Neural cell (in vitro differentiated cells): ENCODE results near the gene LYPD4. TPM values are rescaled to one million over a fixed set of nuclear protein-coding genes. Genes with fewer than 3 reads are reported as not detected.

ENCODE experiments used
- H2AFZ ChIP-seq: fragments of 200-600, 300-800 bp; sonication (generic), shearing (Covaris generic); 2 replicates; pipeline ENCODE4 v1.6.0; 2014; ENCODE audit warnings: low read depth, mild to moderate bottlenecking, antibody characterized with exemption, low read length, moderate library complexity
- H3F3A ChIP-seq: fragments of 200-600 bp; shearing (Covaris generic); 2 replicates; pipeline ENCODE4 v1.6.1; 2016; ENCODE audit warnings: mild to moderate bottlenecking, moderate library complexity, mixed read lengths, antibody characterized with exemption, low read length; ENCODE audit not compliant: insufficient read depth, poor library complexity, severe bottlenecking
- H3K27ac ChIP-seq: fragments of 200-600, 300-800 bp; sonication (generic), shearing (Covaris generic); 2 replicates; pipeline ENCODE4 v1.5.1; 2014; ENCODE audit warnings: mild to moderate bottlenecking, low read length, moderate library complexity
- H3K27me3 ChIP-seq: fragments of 300-800, 200-600 bp; sonication (generic), shearing (Covaris generic); 2 replicates; pipeline ENCODE4 v1.6.0; 2014; ENCODE audit warnings: mild to moderate bottlenecking, low read depth, low read length, moderate library complexity; ENCODE audit not compliant: insufficient read depth
- H3K36me3 ChIP-seq: fragments of 300-800, 200-600 bp; sonication (generic), shearing (Covaris generic); 2 replicates; pipeline ENCODE4 v1.5.1; 2014; ENCODE audit warnings: mild to moderate bottlenecking, antibody characterized with exemption, low read length, moderate library complexity; ENCODE audit not compliant: insufficient read depth
- H3K4me2 ChIP-seq: fragments of 300-800, 200-600 bp; sonication (generic), shearing (Covaris generic); 2 replicates; pipeline ENCODE4 v1.6.0; 2014; ENCODE audit warnings: mild to moderate bottlenecking, low read length
- H3K4me3 ChIP-seq: fragments of 300-800, 200-600 bp; sonication (generic), shearing (Covaris generic); 2 replicates; pipeline ENCODE4 v1.5.1; 2014; ENCODE audit warnings: mild to moderate bottlenecking, low read length, moderate library complexity
- H3K79me2 ChIP-seq: fragments of 200-600 bp; shearing (Covaris generic); replicated peaks from 2 replicates; pipeline ENCODE4 v1.6.0; 2014; ENCODE audit warnings: mild to moderate bottlenecking, low read length, moderate library complexity; ENCODE audit not compliant: insufficient read depth
- H3K9ac ChIP-seq: fragments of 300-800, 200-600 bp; sonication (generic), shearing (Covaris generic); 2 replicates; pipeline ENCODE4 v1.6.1; 2016; ENCODE audit warnings: mild to moderate bottlenecking, low read length, mixed read lengths
- H3K9me2 ChIP-seq: fragments of 200-600 bp; shearing (Covaris generic); 2 replicates; pipeline ENCODE4 v1.6.1; 2016; ENCODE audit warnings: mild to moderate bottlenecking, low read length, mixed read lengths; ENCODE audit not compliant: insufficient read depth
- H3K9me3 ChIP-seq: fragments of 200-600, 300-800 bp; sonication (generic), shearing (Covaris generic); 2 replicates; pipeline ENCODE4 v1.6.1; 2016; ENCODE audit warnings: mild to moderate bottlenecking, mixed run types, low read length, moderate library complexity, mixed read lengths
- H4K20me1 ChIP-seq: fragments of 200-600 bp; shearing (Covaris generic); 2 replicates; pipeline ENCODE4 v1.6.1; 2016; ENCODE audit warnings: mild to moderate bottlenecking, mixed run types; ENCODE audit not compliant: insufficient read depth
- EP300 ChIP-seq: fragments of 450-650 bp; conservative IDR thresholded peaks from 2 replicates; pipeline ENCODE4 v1.6.1; 2014; ENCODE audit warnings: antibody characterized with exemption, mild to moderate bottlenecking, moderate library complexity; ENCODE audit not compliant: poor library complexity, severe bottlenecking
- EZH2 ChIP-seq: fragments of 200-600, 300-800 bp; shearing (Covaris generic), sonication (generic); IDR thresholded peaks from 2 replicates; pipeline ENCODE4 v1.6.1; 2014; ENCODE audit warnings: antibody characterized with exemption, low read length, borderline replicate concordance, mild to moderate bottlenecking; ENCODE audit not compliant: insufficient read depth, poor library complexity, severe bottlenecking
- MXI1 ChIP-seq: fragments of 450-650 bp; conservative IDR thresholded peaks from 2 replicates; pipeline ENCODE4 v1.6.1; 2014; ENCODE audit warnings: antibody characterized with exemption, mild to moderate bottlenecking; ENCODE audit not compliant: poor library complexity, severe bottlenecking
- POLR2AphosphoS5 ChIP-seq: IDR thresholded peaks from 2 replicates; pipeline ENCODE4 v1.6.1; 2012
- RAD21 ChIP-seq: fragments of 450-650 bp; conservative IDR thresholded peaks from 2 replicates; pipeline ENCODE4 v1.6.1; 2014; ENCODE audit warnings: antibody characterized with exemption, mild to moderate bottlenecking, moderate library complexity
- REST ChIP-seq: IDR thresholded peaks from 2 replicates; pipeline ENCODE4 v1.6.1; 2012; ENCODE audit warnings: borderline replicate concordance
- SMC3 ChIP-seq: fragments of 450-650 bp; conservative IDR thresholded peaks from 2 replicates; pipeline ENCODE4 v1.6.1; 2014; ENCODE audit warnings: antibody characterized with exemption, mild to moderate bottlenecking, moderate library complexity; ENCODE audit not compliant: poor library complexity
- TAF1 ChIP-seq: IDR thresholded peaks from 2 replicates; pipeline ENCODE4 v1.6.1; 2012; ENCODE audit warnings: low read depth
- polyA plus RNA-seq: library from polyadenylated mRNA; depleted of rRNA; stranded (reverse); fragments of >200 nt; gene quantifications from 2 replicates; pipeline ENCODE4 v1.2.3, GENCODE V29; 2014
- TF ChIP-seq, protein P1 (sequence below): fragments of 450-650 bp; IDR thresholded peaks from 2 replicates; pipeline ENCODE4 v1.5.1; 2014; ENCODE audit warnings: antibody characterized with exemption, mild to moderate bottlenecking, moderate library complexity; ENCODE audit not compliant: poor library complexity, severe bottlenecking

LYPD4 gene
- polyA plus RNA-seq, 1 donor from 2014 or later: not detected

- H3K4me3 ChIP-seq: no peak overlapping the region
- no peak overlapping the region for H3K4me2 ChIP-seq
- no peaks in the 10 kb centered on the region for H3K27me3 ChIP-seq
- no peak for TF ChIP-seq TAF1
- no peak for TF ChIP-seq SMC3
- TF ChIP-seq EZH2: no peak
- no peak for TF ChIP-seq MXI1
- no peak for TF ChIP-seq EP300
- TF ChIP-seq REST: no peak
- no peak for TF ChIP-seq RAD21
- TF ChIP-seq, protein P1, sequence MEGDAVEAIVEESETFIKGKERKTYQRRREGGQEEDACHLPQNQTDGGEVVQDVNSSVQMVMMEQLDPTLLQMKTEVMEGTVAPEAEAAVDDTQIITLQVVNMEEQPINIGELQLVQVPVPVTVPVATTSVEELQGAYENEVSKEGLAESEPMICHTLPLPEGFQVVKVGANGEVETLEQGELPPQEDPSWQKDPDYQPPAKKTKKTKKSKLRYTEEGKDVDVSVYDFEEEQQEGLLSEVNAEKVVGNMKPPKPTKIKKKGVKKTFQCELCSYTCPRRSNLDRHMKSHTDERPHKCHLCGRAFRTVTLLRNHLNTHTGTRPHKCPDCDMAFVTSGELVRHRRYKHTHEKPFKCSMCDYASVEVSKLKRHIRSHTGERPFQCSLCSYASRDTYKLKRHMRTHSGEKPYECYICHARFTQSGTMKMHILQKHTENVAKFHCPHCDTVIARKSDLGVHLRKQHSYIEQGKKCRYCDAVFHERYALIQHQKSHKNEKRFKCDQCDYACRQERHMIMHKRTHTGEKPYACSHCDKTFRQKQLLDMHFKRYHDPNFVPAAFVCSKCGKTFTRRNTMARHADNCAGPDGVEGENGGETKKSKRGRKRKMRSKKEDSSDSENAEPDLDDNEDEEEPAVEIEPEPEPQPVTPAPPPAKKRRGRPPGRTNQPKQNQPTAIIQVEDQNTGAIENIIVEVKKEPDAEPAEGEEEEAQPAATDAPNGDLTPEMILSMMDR: no peak
- no peak for TF ChIP-seq POLR2AphosphoS5
- no peaks in the 10 kb centered on the region for H3K9me3 ChIP-seq
- H3K9me2 ChIP-seq: no peaks in the 10 kb centered on the region
- H3K27ac ChIP-seq: no peak overlapping the region
- H2AFZ ChIP-seq: no peak overlapping the region
- H4K20me1 ChIP-seq: no peaks in the 10 kb centered on the region
- no peak overlapping the region for H3K9ac ChIP-seq
- no peaks in the 10 kb centered on the region for H3K36me3 ChIP-seq
- H3F3A ChIP-seq: no peaks in the 10 kb centered on the region
- no peaks in the 10 kb centered on the region for H3K79me2 ChIP-seq
These were observed 45.4 kb upstream of the LYPD4 start for GRCh38 chr19:41889896-41890295.

GRCh38 chr19:41888926-41889325 lies 44.4 kb upstream of the LYPD4 start:
- H3K9me2 ChIP-seq: no peaks in the 10 kb centered on the region
- H3K79me2 ChIP-seq: no peaks in the 10 kb centered on the region
- H3K27ac ChIP-seq: no peak overlapping the region
- no peaks in the 10 kb centered on the region for H3K9me3 ChIP-seq
- H3K4me3 ChIP-seq: no peak overlapping the region
- no peak overlapping the region for H2AFZ ChIP-seq
- H4K20me1 ChIP-seq: no peaks in the 10 kb centered on the region
- peaks cover 2% of the 10 kb centered on the region for H3K27me3 ChIP-seq
- H3K9ac ChIP-seq: no peak overlapping the region
- H3K36me3 ChIP-seq: no peaks in the 10 kb centered on the region
- no peaks in the 10 kb centered on the region for H3F3A ChIP-seq
- TF ChIP-seq EZH2: no peak
- no peak overlapping the region for H3K4me2 ChIP-seq
